Kidney tubule cell (primary cell): Measurements from ENCODE around the gene NAALADL1.

ENCODE experiments used
- DNase-seq: peaks from one replicate; pipeline ENCODE4 v3.0.0-alpha.2; 2018; ENCODE audit warnings: low spot score

The NAALADL1 gene

GRCh38 chr11:65083134-65083833, 24.9 kb upstream of the NAALADL1 start:
- no peak for DNase-seq

- DNase-seq: no peak
Measured at GRCh38 chr11:65078786-65079342, 20.5 kb upstream of the NAALADL1 start.

GRCh38 chr11:65078151-65078550, 19.8 kb upstream of the NAALADL1 start:
- DNase-seq: peak; percentile 44

- no peak for DNase-seq
Measured at GRCh38 chr11:65077451-65077850, 19.1 kb upstream of the NAALADL1 start.

GRCh38 chr11:65072631-65072966, 14.2 kb upstream of the NAALADL1 start:
- DNase-seq: no peak

GRCh38 chr11:65071907-65072630, 13.7 kb upstream of the NAALADL1 start:
- no peak for DNase-seq

- peak; percentile 33 for DNase-seq
Measured at GRCh38 chr11:65069217-65069616, 10.9 kb upstream of the NAALADL1 start.

GRCh38 chr11:65067446-65067845, 9.1 kb upstream of the NAALADL1 start:
- no peak for DNase-seq

- no peak for DNase-seq
Measured at GRCh38 chr11:65066805-65067291, 8.5 kb upstream of the NAALADL1 start.

- DNase-seq: no peak
Measured at GRCh38 chr11:65066315-65066714, 8.0 kb upstream of the NAALADL1 start.

- DNase-seq: no peak
Measured at GRCh38 chr11:65065851-65066250, 7.5 kb upstream of the NAALADL1 start.

GRCh38 chr11:65064847-65065240, 6.5 kb upstream of the NAALADL1 start:
- DNase-seq: no peak

GRCh38 chr11:65063532-65063931, 5.2 kb upstream of the NAALADL1 start:
- no peak for DNase-seq

GRCh38 chr11:65060913-65061408, 2.6 kb upstream of the NAALADL1 start:
- no peak for DNase-seq

- DNase-seq: no peak
Measured at GRCh38 chr11:65059959-65060824, 1.8 kb upstream of the NAALADL1 start.

- DNase-seq: no peak
Measured at GRCh38 chr11:65059523-65059922, 1.2 kb upstream of the NAALADL1 start.

- no peak for DNase-seq
Measured at GRCh38 chr11:65058012-65058411, 341 bp downstream of the NAALADL1 start.

GRCh38 chr11:65057526-65057925, 827 bp downstream of the NAALADL1 start:
- DNase-seq: no peak

- no peak for DNase-seq
Measured at GRCh38 chr11:65056999-65057398, 1.4 kb downstream of the NAALADL1 start.

GRCh38 chr11:65055538-65055937, 2.8 kb downstream of the NAALADL1 start:
- no peak for DNase-seq

- no peak for DNase-seq
Measured at GRCh38 chr11:65053827-65054508, 4.4 kb downstream of the NAALADL1 start.
